Caki2 (cell line): ENCODE measurements around the gene PML. TPM values are rescaled to one million over a fixed set of nuclear protein-coding genes. Genes with fewer than 3 reads are reported as not detected.
A peak's percentile ranks its signal among the peaks of the same experiment; 100 is the strongest.

Source experiments
- DNase-seq: peaks from one replicate; pipeline ENCODE4 v3.0.0-alpha.2; 2015; ENCODE audit warnings: low read depth
- in situ Hi-C: cut with HindIII; loops from 2 replicates; pipeline ENCODE4 v1.10.0; 2016; ENCODE audit warnings: low sequenced_read_pairs, low pct_unique_long_range_greater_than_20kb, mixed read lengths
- total RNA-seq: library from RNA; depleted of rRNA; stranded (reverse); fragments of >200 nt; shearing (Covaris generic); gene quantifications from 2 replicates; pipeline ENCODE4 v1.2.3, GENCODE V29; 2014; ENCODE audit warnings: low replicate concordance

Gene PML
- total RNA-seq, 1 experiment from 2014 or later = 20.6 TPM

DNA sequence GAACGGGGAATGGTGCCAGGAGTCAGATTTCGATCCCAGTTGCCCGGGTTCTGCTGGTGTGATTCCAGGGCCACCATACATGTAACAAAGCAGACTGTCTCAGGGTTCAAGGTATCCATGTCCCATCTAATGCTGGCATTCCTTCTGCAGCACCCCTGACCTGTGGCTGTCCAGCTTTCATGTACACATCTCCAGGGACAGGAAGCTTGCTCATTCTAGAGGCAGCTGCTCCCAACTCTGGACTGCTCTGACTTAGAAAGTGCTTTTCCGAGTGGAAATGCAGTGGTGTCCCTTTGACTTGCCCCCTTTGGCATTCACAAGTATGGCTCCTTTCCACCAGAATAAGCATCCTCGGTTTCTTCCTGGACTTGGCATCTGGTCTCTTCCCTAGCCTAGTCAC, 30.9 kb downstream of the PML start:
- DNase-seq = no peak
- in situ Hi-C loops = no loop called here

DNA sequence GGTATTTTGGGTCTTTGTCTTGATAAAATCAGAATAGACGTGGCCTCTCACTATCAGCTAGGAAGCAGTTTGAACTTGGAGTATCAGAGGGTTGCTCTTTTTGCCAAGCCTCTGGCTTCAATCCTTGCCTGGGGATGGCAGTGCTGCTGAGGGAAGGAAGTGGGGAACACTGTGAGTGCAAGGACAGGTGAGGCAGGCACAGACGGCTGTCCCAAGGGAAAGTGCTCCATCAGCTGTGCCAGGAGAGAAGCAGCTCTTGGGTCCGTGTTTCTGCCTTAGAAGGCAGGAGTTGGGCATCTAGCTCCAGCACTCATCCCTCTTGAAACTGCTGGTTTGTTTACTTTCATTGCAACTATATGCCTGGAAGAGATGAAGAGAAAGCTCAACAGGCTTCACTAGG, 33.2 kb downstream of the PML start:
- in situ Hi-C loops = no loop called here
- no peak for DNase-seq

DNA sequence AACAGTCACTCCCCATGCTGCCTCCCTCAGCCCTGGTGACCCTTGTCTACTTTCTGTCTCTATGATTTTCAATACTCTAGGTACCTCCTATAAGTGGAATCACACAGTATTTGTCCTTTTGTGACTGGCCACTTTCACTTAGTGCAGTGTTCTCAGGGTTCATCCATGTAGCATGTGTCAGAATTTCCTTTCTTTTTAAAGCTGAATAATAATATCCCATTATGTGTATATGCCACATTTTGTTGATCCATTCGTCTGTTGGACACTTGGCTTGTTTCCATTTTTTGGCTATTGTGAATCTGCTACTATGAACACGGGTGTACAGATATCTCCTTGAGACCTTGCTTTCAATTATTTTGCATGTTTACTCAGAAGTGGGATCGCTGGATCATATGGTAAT, 34.1 kb downstream of the PML start:
- DNase-seq = no peak
- in situ Hi-C loops = no loop called here

DNA sequence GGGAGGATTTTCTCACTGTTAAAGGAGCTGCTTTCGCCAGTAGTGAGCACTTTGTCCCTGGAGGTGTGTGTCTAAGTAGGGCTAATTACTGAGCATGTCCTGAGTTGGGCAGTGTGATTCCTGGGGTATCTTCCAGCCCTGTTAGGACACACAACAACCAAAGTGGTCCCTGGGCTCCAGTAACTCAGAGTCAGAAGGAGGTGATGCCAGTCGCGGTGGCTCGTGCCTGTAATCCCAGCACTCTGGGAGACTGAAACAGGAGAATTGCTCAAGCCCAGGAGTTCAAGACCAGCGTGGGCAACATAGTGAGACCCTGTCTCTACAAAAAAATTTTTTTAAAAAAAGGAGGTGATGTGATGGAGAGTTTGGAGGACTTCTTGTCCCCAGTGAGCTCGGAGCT, 37.5 kb downstream of the PML start:
- no peak for DNase-seq
- in situ Hi-C loops = no loop called here

DNA sequence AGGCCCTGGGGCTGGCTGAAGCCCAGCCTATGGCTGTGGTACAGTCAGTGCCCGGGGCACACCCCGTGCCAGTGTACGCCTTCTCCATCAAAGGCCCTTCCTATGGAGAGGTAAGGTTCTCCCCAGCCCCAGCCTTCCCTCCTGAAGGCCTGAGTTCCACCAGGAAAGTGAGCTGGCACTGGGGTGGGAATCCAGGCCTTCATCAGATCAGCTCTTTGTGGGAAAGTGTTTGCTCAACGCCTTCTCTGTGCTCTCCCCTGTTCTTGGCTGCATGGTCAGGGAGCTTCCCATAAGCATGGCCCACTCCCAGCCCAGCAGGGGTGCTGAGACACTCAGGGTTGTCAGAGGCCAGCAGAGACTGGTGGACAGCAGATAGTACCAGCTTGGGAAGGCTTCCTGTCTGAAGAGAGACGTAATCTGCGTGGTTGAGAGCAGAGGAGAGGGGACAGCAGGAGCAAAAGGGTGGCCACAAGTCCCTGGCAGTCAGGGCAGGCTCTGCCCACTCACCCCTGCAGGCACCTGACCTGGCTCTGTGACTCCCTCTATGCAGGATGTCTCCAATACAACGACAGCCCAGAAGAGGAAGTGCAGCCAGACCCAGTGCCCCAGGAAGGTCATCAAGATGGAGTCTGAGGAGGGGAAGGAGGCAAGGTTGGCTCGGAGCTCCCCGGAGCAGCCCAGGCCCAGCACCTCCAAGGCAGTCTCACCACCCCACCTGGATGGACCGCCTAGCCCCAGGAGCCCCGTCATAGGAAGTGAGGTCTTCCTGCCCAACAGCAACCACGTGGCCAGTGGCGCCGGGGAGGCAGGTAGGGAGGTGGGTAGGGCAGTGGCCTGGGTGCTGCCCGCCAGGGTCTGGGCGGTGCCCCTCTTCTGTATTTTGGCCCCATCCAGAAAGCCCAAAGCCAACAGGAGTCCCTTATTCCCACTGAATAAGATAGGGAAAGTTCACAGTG, 38.4 kb downstream of the PML start:
- in situ Hi-C loops = no loop called here

DNA sequence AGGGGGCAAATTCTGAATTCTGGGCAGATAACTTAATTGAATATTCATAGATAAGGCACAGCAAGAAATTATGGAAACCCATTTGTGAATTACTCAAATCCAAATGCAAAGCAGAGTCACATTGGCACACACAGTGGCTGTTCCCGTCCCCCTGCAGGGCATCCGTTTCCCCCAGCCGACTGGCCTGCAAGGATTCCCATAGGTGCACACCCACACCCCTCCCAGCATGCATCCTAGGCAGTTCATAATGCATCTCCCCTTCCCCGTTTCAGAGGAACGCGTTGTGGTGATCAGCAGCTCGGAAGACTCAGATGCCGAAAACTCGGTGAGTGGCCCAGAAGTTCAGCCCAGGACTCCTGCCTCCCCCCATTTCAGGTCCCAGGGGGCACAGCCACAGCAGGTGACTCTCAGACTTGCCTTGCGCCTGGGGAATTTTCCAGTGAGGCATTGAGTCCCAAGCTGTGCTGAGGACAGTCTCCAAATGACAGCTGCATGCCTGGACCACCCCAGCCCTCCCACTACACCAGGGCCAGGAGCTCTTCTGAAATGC, 39.8 kb downstream of the PML start:
- no peak for DNase-seq
- in situ Hi-C loops = no loop called here

More for the DNA sequence above, 38.4 kb downstream of the PML start:
- DNase-seq = no peak

DNA sequence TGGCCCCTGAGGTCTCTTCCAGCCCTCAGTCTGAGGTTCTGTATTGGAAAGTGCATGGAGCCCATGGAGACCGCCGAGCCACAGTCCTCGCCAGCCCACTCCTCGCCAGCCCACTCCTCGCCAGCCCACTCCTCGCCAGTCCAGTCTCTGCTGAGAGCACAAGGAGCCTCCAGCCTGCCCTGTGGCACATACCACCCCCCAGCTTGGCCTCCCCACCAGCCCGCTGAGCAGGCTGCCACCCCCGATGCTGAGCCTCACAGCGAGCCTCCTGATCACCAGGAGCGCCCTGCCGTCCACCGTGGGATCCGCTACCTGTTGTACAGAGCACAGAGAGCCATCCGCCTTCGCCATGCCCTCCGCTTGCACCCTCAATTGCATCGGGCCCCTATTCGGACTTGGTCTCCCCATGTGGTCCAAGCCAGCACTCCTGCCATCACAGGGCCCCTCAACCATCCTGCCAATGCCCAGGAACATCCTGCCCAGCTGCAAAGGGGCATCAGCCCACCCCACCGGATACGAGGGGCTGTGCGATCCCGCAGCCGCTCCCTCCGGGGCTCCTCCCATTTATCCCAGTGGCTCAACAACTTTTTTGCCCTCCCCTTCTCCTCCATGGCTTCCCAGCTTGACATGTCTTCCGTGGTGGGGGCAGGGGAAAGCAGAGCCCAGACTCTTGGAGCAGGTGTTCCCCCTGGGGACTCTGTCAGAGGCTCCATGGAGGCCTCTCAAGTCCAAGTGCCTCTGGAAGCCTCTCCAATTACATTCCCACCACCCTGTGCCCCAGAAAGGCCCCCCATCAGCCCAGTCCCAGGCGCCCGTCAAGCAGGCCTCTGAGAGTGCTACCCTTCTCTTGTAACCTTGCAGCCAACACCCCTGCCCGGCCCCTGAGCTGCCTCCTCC, 40.9 kb downstream of the PML start:
- no peak for DNase-seq
- in situ Hi-C loops = no loop called here

DNA sequence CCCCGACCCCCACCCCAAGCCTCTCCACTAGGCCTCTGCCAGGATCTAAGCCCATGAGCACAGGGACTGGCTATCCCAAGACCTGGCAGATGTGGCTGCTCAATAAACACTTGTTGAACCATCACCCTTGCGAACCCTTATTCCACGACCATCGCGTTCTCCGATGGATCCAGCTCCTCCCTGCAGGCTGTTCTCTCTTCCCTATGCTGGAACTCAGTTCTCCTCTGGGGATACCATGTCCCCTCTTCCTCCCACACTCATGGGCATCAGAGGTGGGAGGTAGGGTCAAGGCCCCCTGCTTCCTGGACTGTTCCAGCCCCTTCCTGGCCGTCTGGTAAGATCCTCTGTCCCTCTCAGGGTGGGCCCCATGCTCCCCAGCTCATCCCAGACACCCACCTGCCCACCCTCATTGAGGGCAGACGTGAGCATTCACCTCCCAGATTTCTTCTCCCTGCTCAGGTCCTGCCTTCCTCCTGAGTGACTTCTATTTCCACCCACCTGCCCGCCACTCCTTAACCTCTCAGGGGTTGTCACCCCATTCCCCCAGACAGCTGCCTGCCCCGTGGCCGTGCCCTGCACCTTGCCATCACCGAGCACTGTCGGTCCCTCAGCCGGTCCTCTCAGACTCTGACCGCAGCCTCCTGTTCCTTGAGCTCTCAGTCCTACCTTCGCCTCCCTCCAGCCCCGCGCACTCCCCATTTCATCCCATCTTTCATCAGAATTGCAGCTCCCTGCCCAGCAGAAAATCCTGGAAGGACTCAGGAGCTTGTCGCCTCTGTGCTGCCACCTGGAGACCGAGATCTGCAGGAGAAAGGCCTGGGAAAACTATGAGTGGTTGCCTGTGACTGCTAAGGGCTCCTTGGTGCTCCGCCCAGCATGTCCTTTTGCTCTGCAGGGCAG, 42.0 kb downstream of the PML start:
- DNase-seq = peak; percentile 52
- in situ Hi-C loops = no loop called here

DNA sequence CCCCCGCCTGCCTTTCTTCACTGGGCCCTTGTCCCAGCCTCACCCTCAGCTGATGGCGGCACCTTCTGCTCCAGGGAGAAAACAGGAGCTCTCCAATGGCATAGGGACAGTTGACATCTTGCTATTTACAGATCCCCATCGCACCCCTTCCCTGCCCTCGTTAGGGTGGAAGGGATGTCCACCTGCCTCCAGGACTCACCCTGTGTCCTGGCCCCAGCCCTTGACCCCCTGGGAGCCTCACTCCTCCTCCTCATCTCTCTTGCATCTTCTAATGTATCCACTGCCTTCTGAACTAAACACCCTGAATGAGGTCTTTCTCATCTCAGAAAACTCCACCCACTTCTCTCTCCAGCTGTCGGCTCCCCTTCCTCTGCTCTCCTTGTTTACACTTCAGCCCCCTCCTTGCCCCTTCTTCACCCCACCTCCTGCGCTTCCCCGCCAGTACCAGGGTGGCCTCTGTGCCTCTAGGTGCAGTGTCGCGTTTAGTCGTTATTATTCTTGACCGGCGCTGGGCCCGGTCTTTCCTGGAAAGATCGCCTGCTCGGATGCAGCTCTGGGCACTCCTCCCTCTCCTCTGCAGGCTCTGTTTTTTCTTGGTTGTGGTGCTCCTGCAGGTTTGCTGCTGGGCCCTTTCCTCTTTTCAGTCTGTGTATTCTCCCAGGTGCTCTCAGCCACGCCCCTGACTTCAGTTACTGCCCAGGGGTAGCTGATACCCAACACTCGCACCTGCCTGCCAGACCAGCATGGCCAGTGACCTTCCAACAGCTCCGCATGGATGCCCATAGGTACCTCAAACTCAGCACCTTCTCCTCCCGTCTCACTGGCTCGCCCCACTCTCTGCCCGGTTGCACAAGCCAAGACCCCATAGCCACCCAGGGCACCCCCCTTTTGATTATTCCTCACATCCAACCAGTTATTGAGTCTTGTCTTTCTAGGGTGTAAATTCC, 42.9 kb downstream of the PML start:
- DNase-seq = no peak
- in situ Hi-C loops = no loop called here

DNA sequence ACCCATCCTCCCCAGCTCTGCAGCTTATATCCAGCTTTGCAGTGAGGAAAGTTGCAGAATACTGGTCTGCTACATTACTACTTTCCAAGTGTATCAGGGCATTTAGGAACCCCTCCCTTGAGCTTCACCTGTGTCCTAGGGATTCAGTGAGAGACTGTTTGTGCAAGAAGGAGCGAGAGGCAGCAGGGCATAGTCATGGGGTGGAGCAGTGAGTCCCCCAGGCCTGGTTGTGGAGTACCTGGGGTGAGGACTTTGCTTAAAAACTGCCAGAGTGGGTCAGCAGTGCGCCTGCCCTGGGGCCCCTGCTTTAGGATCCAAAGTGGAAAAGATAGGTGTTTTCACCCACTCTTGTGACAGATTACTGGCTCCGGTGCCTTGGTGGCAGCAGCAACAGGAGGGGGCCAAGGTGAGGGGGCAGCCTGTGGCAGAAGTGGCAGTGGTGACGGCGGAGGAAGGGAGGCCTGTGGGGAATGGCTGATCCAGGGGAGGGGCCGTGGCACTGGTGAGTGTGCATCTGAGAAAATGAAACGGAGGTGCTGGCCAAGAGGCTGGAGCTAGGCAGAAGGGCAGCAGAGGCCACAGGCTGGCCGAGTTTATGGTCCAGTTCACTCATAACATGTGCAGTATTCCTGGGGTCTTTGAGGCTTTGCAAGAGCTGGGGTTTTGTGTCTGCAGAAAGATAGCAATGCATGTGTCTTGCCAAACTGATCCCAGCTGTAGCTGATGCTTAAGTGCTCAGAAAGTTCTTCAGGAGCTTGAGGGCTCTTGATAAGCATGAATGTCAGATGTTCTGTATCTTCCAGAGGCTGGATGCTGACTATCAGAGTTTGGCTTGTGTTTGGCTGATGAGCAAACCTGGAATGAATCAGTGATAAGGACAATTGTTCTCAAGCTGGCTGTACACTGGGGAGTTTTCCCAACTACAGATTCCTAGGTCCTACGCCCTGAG, 44.5 kb downstream of the PML start:
- DNase-seq = no peak
- in situ Hi-C loops = no loop called here

DNA sequence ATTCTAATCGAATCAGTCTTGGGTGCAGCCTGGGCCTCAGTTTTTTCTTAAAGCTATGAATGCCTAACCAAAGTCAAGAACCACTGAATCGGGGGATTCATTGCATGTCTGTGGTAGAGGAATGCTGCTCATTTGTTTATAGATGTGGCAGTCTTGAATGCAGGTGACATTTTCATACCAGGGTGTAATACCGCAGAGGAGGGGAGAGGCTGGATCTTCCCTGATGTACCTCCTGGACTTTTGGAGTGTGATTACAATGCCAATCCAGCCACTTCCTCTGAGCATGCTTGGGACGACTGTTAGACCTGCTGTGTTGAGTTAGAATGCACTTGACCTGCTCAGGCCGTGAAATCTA, 45.1 kb downstream of the PML start:
- no peak for DNase-seq
- in situ Hi-C loops = no loop called here

DNA sequence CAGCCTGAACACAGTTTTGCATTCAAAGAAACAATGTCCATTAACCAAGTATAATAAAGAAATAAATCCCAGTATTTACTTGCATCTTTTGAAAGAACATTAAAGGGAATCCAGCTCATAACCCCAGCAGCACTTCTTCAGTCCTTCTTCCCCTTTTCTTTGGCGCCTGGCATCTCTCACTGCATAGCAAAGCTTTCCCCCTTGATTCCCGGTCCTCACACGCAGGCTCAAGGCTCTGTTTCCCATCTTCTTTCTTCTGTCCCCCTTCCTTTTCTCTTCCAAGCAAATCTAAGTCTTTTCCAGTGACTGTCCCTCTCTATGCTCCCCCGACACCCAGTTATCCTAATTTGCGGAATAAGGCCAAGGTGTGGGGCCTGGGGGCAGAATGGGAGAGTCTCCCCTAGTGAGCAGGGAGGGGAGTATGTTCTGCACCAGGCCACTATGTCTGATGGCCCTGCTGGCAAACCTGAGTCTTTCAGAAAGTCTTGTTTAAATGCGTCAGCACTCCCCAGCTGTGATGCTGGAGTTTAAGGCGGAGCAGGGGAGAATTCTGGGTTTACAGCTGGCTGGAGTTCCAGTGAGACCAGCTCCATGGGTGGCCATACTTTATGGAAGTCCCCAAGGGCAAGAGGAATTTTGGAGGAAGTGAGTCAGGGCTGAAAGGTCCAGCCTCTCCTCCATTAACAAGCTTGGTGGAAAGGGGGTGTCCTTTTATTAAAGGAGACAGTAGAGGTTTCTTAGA, 45.8 kb downstream of the PML start:
- no peak for DNase-seq
- in situ Hi-C loops = no loop called here

DNA sequence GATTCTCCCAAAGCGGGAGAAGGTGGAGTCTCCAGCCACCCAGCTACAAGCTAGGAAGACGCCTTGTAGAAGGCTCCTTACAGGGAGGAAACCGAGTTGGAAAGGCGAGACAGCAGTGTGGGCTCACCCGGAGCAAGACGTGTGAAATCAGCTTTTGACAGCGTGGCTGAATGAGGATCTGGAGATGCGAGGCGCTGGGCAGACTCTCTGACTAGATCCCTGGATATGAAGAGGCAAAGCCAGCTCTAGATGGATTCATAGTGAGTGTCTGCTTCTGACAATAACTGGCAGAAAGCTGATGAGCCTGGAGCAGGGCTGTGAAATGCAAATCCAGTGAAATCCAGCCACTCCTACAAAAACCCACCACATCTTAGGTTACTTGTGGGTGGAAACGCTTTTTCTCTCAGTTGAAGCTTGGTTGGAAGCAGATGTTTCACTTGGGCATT, 46.8 kb downstream of the PML start:
- in situ Hi-C loops = no loop called here
- DNase-seq = no peak

DNA sequence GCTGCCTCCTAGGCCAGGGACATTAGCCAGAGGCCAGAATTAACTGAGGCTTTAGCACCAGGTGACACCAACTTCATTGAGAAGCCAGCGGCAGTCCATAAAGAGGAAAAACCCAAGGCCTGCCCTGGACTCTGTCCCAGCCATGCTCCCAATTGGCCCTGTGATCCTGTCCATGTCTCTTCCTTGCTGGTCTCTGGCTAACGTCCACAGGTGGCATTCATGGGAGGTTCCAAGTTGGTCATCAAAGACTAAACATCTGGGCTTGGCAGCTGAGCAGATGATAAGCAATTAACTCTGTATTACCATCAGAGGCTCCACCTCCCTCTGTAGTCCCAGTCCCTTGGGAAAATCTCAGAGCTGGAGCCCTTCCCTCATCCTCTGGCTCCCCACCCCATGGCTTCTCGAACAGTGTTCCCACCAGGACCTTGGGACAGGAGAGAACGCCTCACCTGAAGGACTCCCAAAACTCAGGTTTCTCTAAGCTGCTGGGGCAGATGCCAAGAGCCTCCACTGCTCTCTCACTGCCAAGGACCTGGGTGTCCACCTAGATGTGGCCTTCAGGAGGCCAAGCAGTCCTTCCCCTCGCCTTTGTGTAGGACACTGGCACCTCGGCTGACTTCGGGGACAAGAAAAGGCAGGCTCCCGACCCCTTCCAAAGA, 47.4 kb downstream of the PML start:
- in situ Hi-C loops = no loop called here
- no peak for DNase-seq
